Hematopoietic multipotent progenitor cell treated with erythropoietin and hydrocortisone succinate and interleukin-3 and kit ligand, for 8 days (in vitro differentiated cells): ENCODE measurements around the gene RNF180.
"Not testable (repeated sequence)": the region's sequence is repeated elsewhere in the genome, so short reads cannot be mapped to it uniquely, and the experiment has no call there.

Source experiments
- DNase-seq: peaks from one replicate; pipeline ENCODE4 v3.0.0-alpha.2; 2015

The RNF180 gene

GRCh38 chr5:64285188-64286130 is 119.8 kb downstream of the RNF180 start:
- no peak for DNase-seq

- DNase-seq: no peak
Observed at GRCh38 chr5:64286381-64286780, 120.7 kb downstream of the RNF180 start.

GRCh38 chr5:64288496-64288895 is 122.9 kb downstream of the RNF180 start:
- DNase-seq: not testable (repeated sequence)

- no peak for DNase-seq
Observed at GRCh38 chr5:64292611-64293215, 127.1 kb downstream of the RNF180 start.

- DNase-seq: no peak
Observed at GRCh38 chr5:64295101-64295500, 129.5 kb downstream of the RNF180 start.

- DNase-seq: no peak
Observed at GRCh38 chr5:64298586-64298985, 132.9 kb downstream of the RNF180 start.

- DNase-seq: no peak
Observed at GRCh38 chr5:64299805-64300204, 134.2 kb downstream of the RNF180 start.

GRCh38 chr5:64301566-64301965 is 135.9 kb downstream of the RNF180 start:
- DNase-seq: no peak

- no peak for DNase-seq
Observed at GRCh38 chr5:64308135-64308534, 142.5 kb downstream of the RNF180 start.

GRCh38 chr5:64312491-64312890 is 146.8 kb downstream of the RNF180 start:
- DNase-seq: no peak

GRCh38 chr5:64315778-64316177 is 150.1 kb downstream of the RNF180 start:
- DNase-seq: no peak

GRCh38 chr5:64318175-64318574 is 152.5 kb downstream of the RNF180 start:
- DNase-seq: no peak

- DNase-seq: no peak
Observed at GRCh38 chr5:64323591-64323990, 157.9 kb downstream of the RNF180 start.

GRCh38 chr5:64330728-64331231 is 165.1 kb downstream of the RNF180 start:
- no peak for DNase-seq

- no peak for DNase-seq
Observed at GRCh38 chr5:64331597-64332277, 166.1 kb downstream of the RNF180 start.

GRCh38 chr5:64333886-64334285 is 168.2 kb downstream of the RNF180 start:
- no peak for DNase-seq

- DNase-seq: no peak
Observed at GRCh38 chr5:64339769-64340168, 174.1 kb downstream of the RNF180 start.

GRCh38 chr5:64340293-64340692 is 174.7 kb downstream of the RNF180 start:
- no peak for DNase-seq

GRCh38 chr5:64341340-64341739 is 175.7 kb downstream of the RNF180 start:
- DNase-seq: no peak

GRCh38 chr5:64344501-64344900 is 178.9 kb downstream of the RNF180 start:
- DNase-seq: no peak

GRCh38 chr5:64347309-64347708 is 181.7 kb downstream of the RNF180 start:
- DNase-seq: no peak

GRCh38 chr5:64364426-64364825 is 198.8 kb downstream of the RNF180 start:
- no peak for DNase-seq

GRCh38 chr5:64384765-64385164 is 219.1 kb downstream of the RNF180 start:
- DNase-seq: peak; percentile 11

GRCh38 chr5:64397552-64397951 is 231.9 kb downstream of the RNF180 start:
- no peak for DNase-seq
